Activated naive CD4-positive, alpha-beta T cell (primary cell): ENCODE results near the gene MED13L.

ENCODE experiments used
- DNase-seq, 4 experiments: peaks; one replicate each; lab custom pipeline; 2025; lab: John Stamatoyannopoulos, UW

MED13L gene

DNA sequence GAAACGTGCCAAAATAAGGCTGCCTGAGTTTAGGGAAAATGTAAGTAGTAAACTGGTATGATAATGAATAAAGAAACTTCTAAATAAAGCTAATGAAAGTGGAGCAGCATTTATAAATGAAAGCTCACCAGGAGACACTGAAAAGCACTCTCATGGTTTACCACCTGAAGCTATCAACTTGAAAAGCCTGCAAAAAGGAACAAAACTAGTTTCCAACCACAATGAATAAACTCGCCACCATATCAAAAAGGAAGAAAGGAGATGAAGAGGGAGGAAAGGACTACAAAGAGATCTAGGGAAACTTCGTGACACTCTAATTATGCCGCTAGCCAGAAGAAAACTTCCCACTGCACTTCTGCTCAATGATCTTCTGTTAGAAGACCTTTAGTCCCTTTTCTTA is 66.7 kb downstream of the MED13L start:
- no peak for DNase-seq

DNA sequence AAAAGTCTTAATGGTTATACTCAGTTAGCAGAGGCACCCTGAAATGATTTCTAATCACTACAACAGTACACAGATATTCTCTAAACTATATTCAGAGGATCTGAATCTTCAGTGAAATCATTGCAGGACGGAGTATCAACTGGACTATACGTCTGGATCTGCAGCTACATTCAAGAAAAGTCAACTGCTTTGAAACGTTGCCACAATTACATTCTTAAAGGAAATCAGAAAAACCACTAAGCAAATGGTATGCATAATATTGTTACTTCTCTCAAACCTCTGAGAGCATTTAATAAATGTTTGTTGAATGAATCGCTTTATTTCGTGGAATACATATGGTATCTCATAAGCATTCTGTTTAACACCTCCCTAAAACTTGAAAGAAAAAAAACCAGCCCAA is 67.4 kb downstream of the MED13L start:
- DNase-seq: no peak

GRCh38 chr12:116209503-116209902 is 68.0 kb downstream of the MED13L start:
- no peak for DNase-seq

DNA sequence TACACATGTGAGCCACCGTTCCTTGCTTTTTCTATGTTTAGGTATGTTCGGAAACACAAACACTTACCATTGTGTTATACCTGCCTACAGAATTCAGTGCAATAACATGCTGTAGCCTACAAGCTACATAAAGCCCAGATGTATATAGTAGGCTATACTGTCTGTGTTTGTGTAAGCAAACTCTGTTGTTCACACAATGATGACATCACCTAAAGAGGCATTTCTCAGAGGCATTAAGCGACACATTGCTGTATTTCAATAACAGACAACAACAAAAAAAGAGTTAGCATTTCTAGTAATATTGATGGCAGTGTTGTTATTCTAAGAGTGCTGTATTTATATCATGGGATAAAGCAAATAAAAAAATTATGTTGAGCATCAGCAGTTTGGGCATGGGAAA is 70.2 kb downstream of the MED13L start:
- DNase-seq: no peak

GRCh38 chr12:116206828-116207227 is 70.7 kb downstream of the MED13L start:
- no peak for DNase-seq

GRCh38 chr12:116204785-116205184 is 72.7 kb downstream of the MED13L start:
- DNase-seq: no peak

- DNase-seq: no peak
Observed at GRCh38 chr12:116204169-116204568, 73.3 kb downstream of the MED13L start.

- DNase-seq: no peak
Observed at GRCh38 chr12:116202940-116203339, 74.6 kb downstream of the MED13L start.

- no peak for DNase-seq
Observed at GRCh38 chr12:116202433-116202832, 75.1 kb downstream of the MED13L start.

DNA sequence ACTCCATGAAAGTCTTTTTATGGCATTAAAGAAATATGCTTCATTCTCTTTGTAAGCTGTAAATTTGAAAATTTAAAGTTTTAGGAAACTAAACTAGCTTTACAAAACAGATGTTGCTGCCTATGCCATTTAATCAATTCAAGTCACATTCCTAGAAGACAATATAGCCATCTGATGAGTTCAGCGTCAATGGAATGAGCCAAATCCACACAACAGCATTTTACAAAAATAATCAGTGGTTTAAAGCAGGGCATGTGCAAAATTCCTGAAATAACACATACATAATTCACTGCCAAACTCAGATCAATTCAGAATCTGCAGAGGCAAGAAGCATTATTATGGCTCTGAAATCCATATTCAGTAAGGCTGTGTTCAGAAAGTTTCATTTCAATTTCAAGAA is 75.6 kb downstream of the MED13L start:
- no peak for DNase-seq

DNA sequence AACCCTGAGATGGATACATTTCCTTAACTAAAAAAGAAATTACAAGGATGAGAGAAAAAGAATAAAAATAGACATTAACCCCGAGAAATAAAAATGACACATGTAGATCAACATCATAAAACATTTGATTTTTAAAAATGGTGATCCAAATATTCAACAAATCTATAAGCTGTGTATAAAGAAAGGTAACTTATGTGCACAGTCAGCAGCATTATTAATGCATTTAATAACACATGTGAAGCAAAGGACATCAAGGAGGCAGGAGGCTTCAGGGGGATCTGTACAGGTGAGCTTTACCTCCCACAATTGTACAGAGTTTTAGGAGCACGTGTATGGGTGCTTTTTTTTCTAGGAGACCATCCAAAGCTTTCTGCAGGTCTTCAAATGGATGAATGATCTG is 76.1 kb downstream of the MED13L start:
- DNase-seq: no peak

- no peak for DNase-seq
Observed at GRCh38 chr12:116200812-116201211, 76.7 kb downstream of the MED13L start.

GRCh38 chr12:116199160-116199706 is 78.3 kb downstream of the MED13L start:
- no peak for DNase-seq

GRCh38 chr12:116196752-116197718 is 80.5 kb downstream of the MED13L start:
- DNase-seq: no peak

- no peak for DNase-seq
Observed at GRCh38 chr12:116196226-116196625, 81.3 kb downstream of the MED13L start.

GRCh38 chr12:116194935-116195431 is 82.5 kb downstream of the MED13L start:
- DNase-seq: peak in 2 of 4 experiments; percentile 10 to 13

DNA sequence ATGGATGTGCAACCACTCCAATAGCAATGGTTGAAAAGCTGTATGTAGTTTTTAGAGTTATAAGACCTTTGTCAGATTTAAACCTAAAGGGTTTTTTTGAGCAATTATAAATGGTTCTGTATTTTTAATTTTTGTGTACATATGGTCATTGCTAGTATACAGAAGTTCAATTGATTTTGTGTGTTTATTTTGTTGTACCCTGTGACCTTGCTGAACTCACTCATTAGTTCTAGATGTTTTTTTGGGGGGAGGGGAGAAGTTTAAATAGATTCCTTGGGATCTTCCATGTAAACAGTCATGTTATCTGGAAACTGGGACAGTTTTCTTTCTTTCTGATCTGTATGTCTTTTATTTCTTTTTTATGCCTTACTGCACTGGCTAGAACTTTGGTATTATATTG is 87.8 kb downstream of the MED13L start:
- DNase-seq: no peak

GRCh38 chr12:116188581-116188980 is 88.9 kb downstream of the MED13L start:
- DNase-seq: no peak

GRCh38 chr12:116187151-116187511 is 90.4 kb downstream of the MED13L start:
- no peak for DNase-seq

GRCh38 chr12:116186482-116187150 is 90.9 kb downstream of the MED13L start:
- no peak for DNase-seq

- no peak for DNase-seq
Observed at GRCh38 chr12:116184763-116185162, 92.7 kb downstream of the MED13L start.

GRCh38 chr12:116183741-116184141 is 93.8 kb downstream of the MED13L start:
- no peak for DNase-seq
